Lower lobe of right lung (tissue), 2 donors: ENCODE measurements around the gene AKAP3. TPM values are rescaled to one million over a fixed set of nuclear protein-coding genes. Genes with fewer than 3 reads are reported as not detected.

Source experiments
- ATAC-seq, 2 donors: fragments of 200-7000 bp; cut with Tn5 transposase; one replicate each; pipeline ENCODE4 v1.9.1; 2020 to 2022; ENCODE audit warnings: mild to moderate bottlenecking in 2 of 2, moderate library complexity in 2 of 2
- DNase-seq: peaks from one replicate; pipeline ENCODE4 v3.0.0-alpha.2; 2020
- H3K27ac ChIP-seq: fragments of 200-600 bp; one replicate; pipeline ENCODE4 v1.8.0; 2022
- H3K27me3 ChIP-seq: fragments of 200-600 bp; one replicate; pipeline ENCODE4 v1.8.0; 2022; ENCODE audit warnings: low read depth
- H3K36me3 ChIP-seq: fragments of 200-600 bp; one replicate; pipeline ENCODE4 v1.8.0; 2022; ENCODE audit warnings: mild to moderate bottlenecking
- H3K4me1 ChIP-seq: fragments of 200-600 bp; one replicate; pipeline ENCODE4 v1.8.0; 2022
- H3K4me3 ChIP-seq: fragments of 200-600 bp; one replicate; pipeline ENCODE4 v1.8.0; 2022; ENCODE audit warnings: mild to moderate bottlenecking
- H3K9me3 ChIP-seq: fragments of 200-600 bp; one replicate; pipeline ENCODE4 v1.8.0; 2022
- intact Hi-C: fragments of 100-400 bp; cut with DNase I; formaldehyde crosslinking; loops from one replicate; pipeline ENCODE4 v1.11.0; 2022
- total RNA-seq: library from RNA; stranded (reverse); fragmentation: NEBNext Ultra II Directional; extraction: Animal tissue kit (Norgen Biotek cat#: 25700); gene quantifications from one replicate; pipeline ENCODE4 v1.2.1, GENCODE V29; 2021
- TF ChIP-seq, protein P1 (sequence below): fragments of 200-600 bp; IDR thresholded peaks from one replicate; pipeline ENCODE4 v1.8.0; 2022; ENCODE audit warnings: antibody characterized with exemption, mild to moderate bottlenecking
- donor health status: DM: no; HTN: yes; CAD: no; lungs with severe emphysema.

Gene AKAP3
- total RNA-seq, 1 donor from 2014 or later, result 3.2 TPM

- H3K9me3 ChIP-seq, result no peaks in the 10 kb centered on the region
- DNase-seq, result no peak
- TF ChIP-seq, protein P1, sequence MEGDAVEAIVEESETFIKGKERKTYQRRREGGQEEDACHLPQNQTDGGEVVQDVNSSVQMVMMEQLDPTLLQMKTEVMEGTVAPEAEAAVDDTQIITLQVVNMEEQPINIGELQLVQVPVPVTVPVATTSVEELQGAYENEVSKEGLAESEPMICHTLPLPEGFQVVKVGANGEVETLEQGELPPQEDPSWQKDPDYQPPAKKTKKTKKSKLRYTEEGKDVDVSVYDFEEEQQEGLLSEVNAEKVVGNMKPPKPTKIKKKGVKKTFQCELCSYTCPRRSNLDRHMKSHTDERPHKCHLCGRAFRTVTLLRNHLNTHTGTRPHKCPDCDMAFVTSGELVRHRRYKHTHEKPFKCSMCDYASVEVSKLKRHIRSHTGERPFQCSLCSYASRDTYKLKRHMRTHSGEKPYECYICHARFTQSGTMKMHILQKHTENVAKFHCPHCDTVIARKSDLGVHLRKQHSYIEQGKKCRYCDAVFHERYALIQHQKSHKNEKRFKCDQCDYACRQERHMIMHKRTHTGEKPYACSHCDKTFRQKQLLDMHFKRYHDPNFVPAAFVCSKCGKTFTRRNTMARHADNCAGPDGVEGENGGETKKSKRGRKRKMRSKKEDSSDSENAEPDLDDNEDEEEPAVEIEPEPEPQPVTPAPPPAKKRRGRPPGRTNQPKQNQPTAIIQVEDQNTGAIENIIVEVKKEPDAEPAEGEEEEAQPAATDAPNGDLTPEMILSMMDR, result no peak
- no peak for ATAC-seq
- peaks cover 13% of the 10 kb centered on the region for H3K4me1 ChIP-seq
- no peaks in the 10 kb centered on the region for H3K27me3 ChIP-seq
- H3K27ac ChIP-seq, result no peak overlapping the region
- no peak overlapping the region for H3K4me3 ChIP-seq
- intact Hi-C loops, result no loop called here
- H3K36me3 ChIP-seq, result no peaks in the 10 kb centered on the region
Measured at GRCh38 chr12:4645023-4645422, 3.8 kb downstream of the AKAP3 start.

DNA sequence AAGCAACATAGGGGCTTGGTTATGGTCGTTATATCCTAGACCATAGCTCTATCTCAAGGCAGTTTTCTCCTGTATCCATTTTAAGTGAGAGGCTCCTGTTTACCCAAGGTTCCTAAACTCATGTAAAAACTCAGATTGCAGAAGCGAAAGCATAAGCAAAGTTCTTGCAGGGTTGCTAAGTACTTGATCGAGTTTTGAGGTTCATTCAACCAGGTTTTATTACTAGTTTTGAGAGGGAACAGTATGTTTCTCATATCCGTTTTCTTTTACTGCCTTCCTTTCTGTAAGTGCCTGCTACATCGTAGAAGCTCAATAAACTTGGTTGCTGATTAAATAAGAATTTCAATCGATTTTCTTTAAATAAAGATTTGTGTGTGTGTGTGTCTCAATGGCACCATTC is 5.1 kb downstream of the AKAP3 start:
- ATAC-seq, result no peak
- H3K36me3 ChIP-seq, result no peaks in the 10 kb centered on the region
- H3K27me3 ChIP-seq, result no peaks in the 10 kb centered on the region
- no peaks in the 10 kb centered on the region for H3K9me3 ChIP-seq
- TF ChIP-seq, protein P1, result no peak
- peaks cover 7% of the 10 kb centered on the region for H3K4me1 ChIP-seq
- intact Hi-C loops, result no loop called here
- H3K27ac ChIP-seq, result no peak overlapping the region
- H3K4me3 ChIP-seq, result no peak overlapping the region
- DNase-seq, result no peak

GRCh38 chr12:4630262-4630661 is 18.6 kb downstream of the AKAP3 start:
- no peaks in the 10 kb centered on the region for H3K36me3 ChIP-seq
- no peak overlapping the region for H3K27ac ChIP-seq
- DNase-seq, result no peak
- TF ChIP-seq, protein P1, result no peak
- H3K4me3 ChIP-seq, result no peak overlapping the region
- H3K27me3 ChIP-seq, result no peaks in the 10 kb centered on the region
- H3K4me1 ChIP-seq, result no peaks in the 10 kb centered on the region
- intact Hi-C loops, result no loop called here
- no peaks in the 10 kb centered on the region for H3K9me3 ChIP-seq
- no peak for ATAC-seq

DNA sequence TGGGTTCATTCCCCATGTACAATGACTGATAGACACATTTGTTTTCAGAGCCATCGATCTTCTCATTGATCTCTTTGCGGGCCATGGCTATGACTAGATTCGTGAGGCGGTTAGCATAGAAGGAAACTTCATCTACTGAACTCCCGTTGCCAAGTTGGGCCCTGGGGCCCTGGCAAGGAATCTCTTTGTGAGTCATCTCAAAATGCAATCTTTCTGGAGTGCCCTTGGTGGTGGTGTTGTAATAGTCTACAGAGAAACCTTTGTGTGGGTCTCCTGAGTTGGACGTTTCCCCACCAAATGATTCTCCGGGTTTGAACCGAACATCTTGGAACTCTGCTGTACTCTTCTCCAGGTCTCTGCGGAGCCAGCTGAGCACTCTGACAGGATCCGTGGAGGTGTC is 20.4 kb downstream of the AKAP3 start:
- Histone ChIP-seq H3K4me1 (no peaks in the 10 kb centered on the region), H3K27ac (no peak overlapping the region), H3K9me3 (no peaks in the 10 kb centered on the region), H3K36me3 (no peaks in the 10 kb centered on the region), H3K4me3 (no peak overlapping the region), H3K27me3 (no peaks in the 10 kb centered on the region)
- no peak for DNase-seq
- intact Hi-C loops, result no loop called here
- no peak for ATAC-seq
- TF ChIP-seq, protein P1, result no peak

GRCh38 chr12:4626543-4626942 is 22.3 kb downstream of the AKAP3 start:
- no peaks in the 10 kb centered on the region for H3K4me1 ChIP-seq
- intact Hi-C loops, result no loop called here
- TF ChIP-seq, protein P1, result no peak

DNA sequence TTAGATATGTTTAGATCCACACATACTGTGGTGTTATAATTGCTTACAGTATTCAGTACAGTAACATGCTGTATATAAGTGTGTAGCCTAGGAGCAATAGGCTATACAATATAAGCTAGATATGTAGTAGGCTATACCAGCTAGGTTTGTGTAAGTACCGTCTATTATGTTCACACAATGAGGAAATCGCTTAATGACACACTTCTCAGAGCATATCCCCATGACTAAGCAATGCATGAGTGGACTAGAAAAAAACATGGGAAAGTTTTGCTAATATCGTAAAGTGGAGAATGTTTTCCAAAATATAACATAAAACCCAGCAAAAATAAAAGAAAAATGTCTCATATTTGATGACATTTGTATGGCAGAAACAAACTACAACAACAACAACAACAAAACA is 27.3 kb downstream of the AKAP3 start:
- Histone ChIP-seq H3K9me3 (no peaks in the 10 kb centered on the region), H3K4me1 (no peaks in the 10 kb centered on the region), H3K27ac (no peak overlapping the region), H3K27me3 (no peaks in the 10 kb centered on the region), H3K36me3 (no peaks in the 10 kb centered on the region), H3K4me3 (no peak overlapping the region)
- TF ChIP-seq, protein P1, result no peak
- intact Hi-C loops, result no loop called here
- ATAC-seq (no peak), DNase-seq (no peak)

More at GRCh38 chr12:4626543-4626942, 22.3 kb downstream of the AKAP3 start:
- no peaks in the 10 kb centered on the region for H3K27me3 ChIP-seq
- H3K36me3 ChIP-seq, result no peaks in the 10 kb centered on the region
- no peak overlapping the region for H3K4me3 ChIP-seq
- no peak overlapping the region for H3K27ac ChIP-seq
- ATAC-seq (no peak), DNase-seq (no peak)
- H3K9me3 ChIP-seq, result no peaks in the 10 kb centered on the region
